Psoas muscle (tissue), 8 donors: ENCODE results near the gene LRRTM4. TPM values are rescaled to one million over a fixed set of nuclear protein-coding genes. Genes with fewer than 3 reads are reported as not detected.
"Not testable (repeated sequence)": the region's sequence is repeated elsewhere in the genome, so short reads cannot be mapped to it uniquely, and the experiment has no call there.

ENCODE experiments used
- ATAC-seq, 4 donors: fragments of 200-7000 bp; cut with Tn5 transposase; one replicate each; pipeline ENCODE4 v1.9.1; 2020; ENCODE audit warnings: moderate library complexity in 3 of 4, mild to moderate bottlenecking in 2 of 4
- DNase-seq, 2 donors: peaks; one replicate each; pipeline ENCODE4 v3.0.0-alpha.2; 2020
- H3K27ac ChIP-seq: fragments of 200-600 bp; one replicate; pipeline ENCODE4 v1.8.0; 2022
- H3K27me3 ChIP-seq, 3 donors: fragments of 200-600 bp in 1 of 3; one replicate each; pipeline versions ENCODE4 v1.6.1 to v1.8.0; 2013 to 2022; ENCODE audit warnings: low read length in 2 of 3, mild to moderate bottlenecking in 2 of 3, moderate library complexity in 1 of 3; ENCODE audit not compliant: insufficient read depth in 3 of 3
- H3K36me3 ChIP-seq, 2 donors: fragments of 200-600 bp in 1 of 2; one replicate each; pipeline versions ENCODE4 v1.6.1 to v1.8.0; 2013 to 2022; ENCODE audit warnings: low read depth in 1 of 2, mild to moderate bottlenecking in 1 of 2, moderate library complexity in 1 of 2; ENCODE audit not compliant: insufficient read depth in 1 of 2
- H3K4me1 ChIP-seq: fragments of 200-600 bp; one replicate; pipeline ENCODE4 v1.8.0; 2022
- H3K4me3 ChIP-seq: fragments of 200-600 bp; one replicate; pipeline ENCODE4 v1.8.0; 2022; ENCODE audit warnings: mild to moderate bottlenecking
- H3K9me3 ChIP-seq: fragments of 200-600 bp; one replicate; pipeline ENCODE4 v1.8.0; 2022
- CTCF ChIP-seq: fragments of 200-600 bp; IDR thresholded peaks from one replicate; pipeline ENCODE4 v1.8.0; 2022; ENCODE audit warnings: antibody characterized with exemption
- WGBS, 3 donors: extraction: QIAGEN DNeasy Blood & Tissue Kit; methylation state at CpG; one replicate each; pipeline versions ENCODE4 v1.1.6 to v1.1.7; 2013; 5-methylcytosine and 5-hydroxymethylcytosine counted together
- intact Hi-C, 2 donors: fragments of 100-400 bp; cut with DNase I; formaldehyde crosslinking; loops; one replicate each; pipeline versions ENCODE4 v1.11.0 to v1.14.2; 2022
- polyA plus RNA-seq, 3 donors: library from polyadenylated mRNA; stranded (reverse); fragments of 200-250 nt; gene quantifications; one replicate each; pipeline ENCODE4 v1.2.3, GENCODE V29; 2013
- total RNA-seq, 4 donors: library from RNA; stranded (reverse); fragmentation: NEBNext Ultra II Directional in 2 of 4; extraction: Animal tissue kit (Norgen Biotek cat#: 25700) in 2 of 4; gene quantifications; one replicate each; pipeline versions ENCODE4 v1.2.1 to v1.2.4, GENCODE V29; 2021 to 2023
- donor health status: healthy with polysubstance abuse.
- donor health status: DM: no; HTN: no; CAD: no; lungs with moderate emphysema.
- donor health status: Bipolar disorder and iron deficiency.
- donor health status: healthy.
- donor health status: DM: yes; HTN: yes; CAD: no.
- donor health status: DM: no; HTN: no; CAD: no.
- donor health status: DM: no; HTN: no; CAD: no.
- donor health status: DM: yes; HTN: yes; CAD: no.

LRRTM4 gene
- total and polyA plus RNA-seq, 7 donors: 0.03 to 0.86 (median 0.25) TPM; not detected in 1

- TF ChIP-seq CTCF: no peak
- ATAC-seq (no peak), DNase-seq (no peak)
- Histone ChIP-seq H3K27me3 (peaks cover 0 to 3% (median 0%) of the 10 kb centered on the region in 3 donors), H3K27ac (no peak overlapping the region), H3K9me3 (no peaks in the 10 kb centered on the region), H3K4me3 (no peak overlapping the region), H3K36me3 (no peaks in the 10 kb centered on the region), H3K4me1 (no peaks in the 10 kb centered on the region)
- WGBS, 3 donors: 83 to 84% (median 84%) methylated on average over 5 of the region's 5 CpGs
- intact Hi-C loops: no loop called here
Measured at GRCh38 chr2:77192811-77193289, 329.3 kb downstream of the LRRTM4 start.

DNA sequence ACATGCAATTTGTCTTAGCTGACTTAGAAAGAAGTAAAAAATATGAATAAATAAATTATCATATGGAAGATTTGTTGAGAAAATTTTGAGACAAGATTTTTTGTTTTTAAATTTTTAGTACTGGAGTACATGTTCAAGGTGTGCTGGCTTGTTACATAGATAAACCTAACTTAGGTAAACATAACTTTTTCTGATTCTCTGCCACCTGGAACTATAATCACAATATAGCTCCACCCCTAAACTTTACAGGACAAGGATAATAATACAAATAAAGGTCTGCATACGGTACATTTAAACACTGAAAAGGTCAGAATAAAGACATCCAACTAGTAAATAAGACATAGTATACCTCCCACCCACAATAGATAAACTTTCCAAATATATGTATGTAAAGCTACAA lies 330.5 kb downstream of the LRRTM4 start:
- Histone ChIP-seq H3K27ac (no peak overlapping the region), H3K4me3 (no peak overlapping the region), H3K27me3 (peaks cover 0 to 3% (median 0%) of the 10 kb centered on the region in 3 donors), H3K9me3 (no peaks in the 10 kb centered on the region), H3K4me1 (no peaks in the 10 kb centered on the region), H3K36me3 (no peaks in the 10 kb centered on the region)
- ATAC-seq (no peak), DNase-seq (no peak)
- 0 to 78% (median 0%) methylated on average over 1 of the region's 1 CpG for WGBS, 3 donors
- no peak for TF ChIP-seq CTCF
- intact Hi-C loops: no loop called here

DNA sequence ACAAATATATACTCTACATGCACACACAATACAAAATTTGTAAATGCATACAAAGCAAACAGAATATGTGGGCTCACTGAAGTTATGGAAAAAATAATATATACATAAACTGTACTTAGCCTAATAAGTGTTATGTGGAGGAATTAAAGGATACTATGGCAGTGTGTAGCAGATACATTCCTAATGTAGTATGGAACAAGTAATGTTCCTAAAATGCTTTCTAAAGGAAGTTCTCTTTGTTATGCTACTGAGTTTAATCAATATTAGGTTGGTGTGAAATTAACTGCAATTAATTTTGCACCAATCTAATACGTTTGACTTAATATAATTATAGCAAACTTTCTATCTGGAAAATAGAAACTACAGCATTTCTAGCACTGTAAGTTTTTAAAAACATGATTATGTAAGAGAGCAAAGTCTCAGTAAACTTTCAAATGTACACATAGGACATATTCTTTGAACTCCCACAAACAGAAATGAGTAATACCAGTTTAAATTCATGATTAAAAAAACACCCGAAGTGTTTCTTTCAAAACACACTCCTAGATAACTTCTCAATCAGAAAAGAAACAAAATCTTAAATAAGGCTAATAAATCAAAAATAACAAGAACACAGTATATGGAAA lies 331.3 kb downstream of the LRRTM4 start:
- TF ChIP-seq CTCF: no peak
- no peaks in the 10 kb centered on the region for H3K9me3 ChIP-seq
- ATAC-seq (no peak), DNase-seq (no peak)
- intact Hi-C loops: no loop called here
- H3K36me3 ChIP-seq: no peaks in the 10 kb centered on the region
- H3K27me3 ChIP-seq: peaks cover 0 to 3% (median 0%) of the 10 kb centered on the region in 3 donors
- no peak overlapping the region for H3K4me3 ChIP-seq
- WGBS, 3 donors: 69 to 73% (median 72%) methylated on average over 2 of the region's 2 CpGs
- H3K27ac ChIP-seq: no peak overlapping the region
- no peaks in the 10 kb centered on the region for H3K4me1 ChIP-seq

DNA sequence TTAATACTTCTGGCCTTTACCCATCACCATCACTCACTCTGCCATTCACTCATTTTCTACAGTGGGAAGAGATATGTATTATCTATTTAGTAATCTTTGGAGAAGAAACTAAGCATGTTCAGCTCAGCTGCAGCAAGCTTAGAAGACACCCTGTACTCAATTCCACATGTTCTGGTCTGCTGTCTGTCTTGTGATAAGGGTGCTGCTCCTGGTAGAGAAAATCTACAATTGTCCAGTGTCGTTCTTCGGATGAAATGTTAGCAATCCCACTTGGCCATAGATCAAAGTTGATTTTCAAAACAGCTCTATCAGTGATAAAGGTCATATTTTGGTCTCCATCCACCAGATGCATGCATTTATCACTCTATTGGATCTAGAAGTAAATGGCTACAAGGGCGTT lies 337.1 kb downstream of the LRRTM4 start:
- H3K4me1 ChIP-seq: no peaks in the 10 kb centered on the region
- no peak for TF ChIP-seq CTCF
- H3K4me3 ChIP-seq: no peak overlapping the region
- intact Hi-C loops: no loop called here
- no peaks in the 10 kb centered on the region for H3K36me3 ChIP-seq
- no peak for DNase-seq
- no peaks in the 10 kb centered on the region for H3K9me3 ChIP-seq
- no peak overlapping the region for H3K27ac ChIP-seq
- H3K27me3 ChIP-seq: no peaks in the 10 kb centered on the region
- WGBS, 3 donors: 79 to 80% (median 80%) methylated on average over 3 of the region's 3 CpGs
- no peak for ATAC-seq

GRCh38 chr2:77179297-77179696 lies 342.9 kb downstream of the LRRTM4 start:
- Histone ChIP-seq H3K4me1 (no peaks in the 10 kb centered on the region), H3K9me3 (no peaks in the 10 kb centered on the region), H3K27ac (no peak overlapping the region), H3K4me3 (no peak overlapping the region), H3K27me3 (no peaks in the 10 kb centered on the region), H3K36me3 (no peaks in the 10 kb centered on the region)
- 37 to 49% (median 45%) methylated on average over 5 of the region's 5 CpGs for WGBS, 3 donors
- DNase-seq (no peak), ATAC-seq (no peak)
- TF ChIP-seq CTCF: no peak
- intact Hi-C loops: no loop called here

DNA sequence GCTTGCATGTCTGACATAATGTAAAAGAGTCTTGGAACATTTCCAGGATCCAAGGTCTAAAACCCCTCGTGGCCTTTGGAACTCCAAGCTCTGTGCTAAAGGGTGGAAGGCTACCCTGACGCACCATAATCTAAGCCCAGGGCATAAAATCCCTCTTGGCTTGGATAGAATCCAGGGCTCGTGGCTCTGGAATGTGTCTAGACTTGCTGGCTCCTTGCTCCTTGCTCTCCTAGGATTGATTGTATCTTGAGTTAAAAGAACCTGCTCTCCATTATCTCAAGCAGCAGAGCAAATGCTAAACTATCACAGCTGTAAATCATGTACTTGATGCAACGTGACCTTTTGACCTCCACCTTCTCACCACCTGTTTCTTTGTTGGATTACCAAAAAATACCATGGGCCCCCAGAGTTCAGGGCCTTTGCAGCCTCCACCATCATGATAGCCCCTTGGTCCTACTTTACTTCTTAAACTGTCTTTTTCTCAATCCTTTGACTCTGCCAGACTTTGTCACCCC lies 346.9 kb downstream of the LRRTM4 start:
- DNase-seq, ATAC-seq, intact Hi-C loops, H3K27ac ChIP-seq, H3K27me3 ChIP-seq, H3K4me3 ChIP-seq, H3K9me3 ChIP-seq, H3K4me1 ChIP-seq, H3K36me3 ChIP-seq: not testable (repeated sequence)
- 21 to 32% (median 21%) methylated on average over 4 of the region's 4 CpGs for WGBS, 3 donors
